HG03469 (cell line): ENCODE data around the gene PIP5K1A.
"Not testable (repeated sequence)": the region's sequence is repeated elsewhere in the genome, so short reads cannot be mapped to it uniquely, and the experiment has no call there.

Experiments used
- ATAC-seq: cut with Tn5 transposase; IDR thresholded peaks from one replicate; pipeline ENCODE4 v1.9.1; 2021; ENCODE audit warnings: mild to moderate bottlenecking, moderate library complexity, moderate number of reproducible peaks; ENCODE audit not compliant: unreplicated experiment

The PIP5K1A gene, protein sequence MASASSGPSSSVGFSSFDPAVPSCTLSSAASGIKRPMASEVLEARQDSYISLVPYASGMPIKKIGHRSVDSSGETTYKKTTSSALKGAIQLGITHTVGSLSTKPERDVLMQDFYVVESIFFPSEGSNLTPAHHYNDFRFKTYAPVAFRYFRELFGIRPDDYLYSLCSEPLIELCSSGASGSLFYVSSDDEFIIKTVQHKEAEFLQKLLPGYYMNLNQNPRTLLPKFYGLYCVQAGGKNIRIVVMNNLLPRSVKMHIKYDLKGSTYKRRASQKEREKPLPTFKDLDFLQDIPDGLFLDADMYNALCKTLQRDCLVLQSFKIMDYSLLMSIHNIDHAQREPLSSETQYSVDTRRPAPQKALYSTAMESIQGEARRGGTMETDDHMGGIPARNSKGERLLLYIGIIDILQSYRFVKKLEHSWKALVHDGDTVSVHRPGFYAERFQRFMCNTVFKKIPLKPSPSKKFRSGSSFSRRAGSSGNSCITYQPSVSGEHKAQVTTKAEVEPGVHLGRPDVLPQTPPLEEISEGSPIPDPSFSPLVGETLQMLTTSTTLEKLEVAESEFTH

DNA sequence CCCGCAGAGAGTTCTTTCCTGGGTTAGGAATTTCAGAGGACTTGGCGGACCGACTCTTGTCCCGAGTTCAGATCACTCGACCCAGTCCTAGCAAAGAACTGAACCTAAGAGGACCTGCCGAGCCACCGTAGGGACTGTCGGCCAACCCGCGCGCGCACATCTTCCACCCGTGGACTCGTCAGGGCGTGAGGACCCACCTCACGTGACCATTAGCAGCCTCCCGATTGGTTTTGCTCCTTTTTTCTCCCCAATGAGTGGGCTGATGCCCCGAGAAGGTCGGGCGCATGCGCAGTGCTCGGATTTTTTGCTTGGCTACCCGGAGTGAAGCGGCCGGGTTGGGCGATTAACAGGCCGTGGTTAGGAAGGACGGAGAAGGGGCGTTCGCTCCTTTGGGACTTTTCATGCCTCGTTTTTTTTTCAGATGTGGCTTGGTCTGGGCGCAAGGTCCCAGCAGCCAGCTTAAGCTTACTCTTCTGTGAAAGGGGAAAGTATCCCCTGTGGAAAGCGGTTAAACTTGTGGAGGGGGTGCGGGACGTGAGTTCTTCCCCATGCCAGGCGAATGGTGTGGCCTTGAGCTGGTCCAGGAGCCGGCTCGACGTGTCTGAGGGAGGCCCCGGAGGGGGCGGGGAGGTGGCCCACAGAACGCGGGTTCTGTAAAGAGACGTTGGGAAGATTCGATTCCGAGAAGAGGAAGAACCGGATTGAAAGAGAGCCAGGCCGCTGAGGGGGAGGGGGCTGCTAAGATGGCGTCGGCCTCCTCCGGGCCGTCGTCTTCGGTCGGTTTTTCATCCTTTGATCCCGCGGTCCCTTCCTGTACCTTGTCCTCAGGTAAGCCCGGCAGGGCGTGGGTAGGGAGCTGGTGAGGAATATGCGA lies at the start of gene PIP5K1A:
PIP5K1A (plus strand) TSS at position 299 of the 874 bp plus-strand sequence; CDS start at position 744, 445 bp downstream.
- ATAC-seq, result peak; percentile 63

DNA sequence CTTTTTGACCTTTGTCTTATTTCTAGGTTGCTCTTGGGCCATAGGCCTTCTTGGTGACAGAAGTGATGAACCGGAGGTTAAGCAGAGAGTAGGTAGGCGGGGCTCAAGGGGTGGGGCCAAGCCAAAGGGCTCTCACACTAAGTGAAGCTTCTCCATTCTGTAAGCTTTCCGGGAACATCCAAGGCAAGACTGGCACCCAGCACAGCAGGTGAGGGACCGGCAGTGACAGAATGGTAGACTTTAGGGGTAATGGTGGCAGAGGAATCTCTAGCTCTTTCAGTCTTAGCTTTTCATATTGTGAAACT lies 41.9 kb upstream of the PIP5K1A start, which contains the start of gene TNFAIP8L2:
TNFAIP8L2 (plus strand) TSS at position 135 of the 305 bp plus-strand sequence. CDS start 2,049 bp downstream, outside the sequence.
- no peak for ATAC-seq

DNA sequence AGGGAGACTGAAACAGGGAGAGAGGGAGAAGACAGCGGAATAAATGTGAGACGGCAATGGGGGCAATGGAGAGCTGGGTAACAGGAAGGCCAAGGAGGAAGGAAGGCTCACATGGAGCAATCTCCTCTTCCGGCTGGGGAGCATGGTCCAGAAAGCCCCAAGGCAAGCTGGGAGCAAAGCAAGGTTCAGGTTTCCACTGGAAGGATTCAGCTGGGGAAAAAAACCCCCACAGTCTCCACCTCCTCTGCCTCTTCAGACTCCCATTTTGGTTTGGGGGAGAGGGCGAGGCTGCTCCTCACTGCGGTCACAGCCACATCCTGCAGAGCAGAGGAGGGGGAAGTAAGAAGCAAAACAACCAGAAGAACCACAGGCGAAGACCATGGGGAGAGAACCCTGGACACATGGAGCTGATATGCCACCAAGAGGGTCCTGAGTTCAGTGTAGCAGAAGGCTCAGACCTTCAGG lies 41.3 kb upstream of the PIP5K1A start:
- ATAC-seq, result no peak

DNA sequence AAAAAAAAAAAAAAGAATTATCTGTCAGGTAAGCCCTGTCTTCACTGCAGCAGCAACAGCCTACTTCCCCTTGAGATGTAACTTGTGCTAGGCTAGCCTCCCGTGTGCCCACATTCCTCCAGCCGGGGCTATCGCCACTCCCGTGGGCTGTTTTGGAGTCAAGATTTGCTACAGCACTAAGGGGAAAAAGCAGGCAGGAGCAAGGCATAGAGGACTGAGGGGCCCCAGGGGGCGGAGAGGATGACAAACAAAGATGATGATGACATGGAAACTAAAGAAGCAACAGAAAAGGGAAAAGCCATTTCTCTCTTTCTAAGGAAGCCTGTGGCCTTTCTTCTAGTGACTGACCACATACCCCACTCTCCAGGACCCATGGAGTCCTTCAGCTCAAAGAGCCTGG lies 40.0 kb upstream of the PIP5K1A start:
- no peak for ATAC-seq

DNA sequence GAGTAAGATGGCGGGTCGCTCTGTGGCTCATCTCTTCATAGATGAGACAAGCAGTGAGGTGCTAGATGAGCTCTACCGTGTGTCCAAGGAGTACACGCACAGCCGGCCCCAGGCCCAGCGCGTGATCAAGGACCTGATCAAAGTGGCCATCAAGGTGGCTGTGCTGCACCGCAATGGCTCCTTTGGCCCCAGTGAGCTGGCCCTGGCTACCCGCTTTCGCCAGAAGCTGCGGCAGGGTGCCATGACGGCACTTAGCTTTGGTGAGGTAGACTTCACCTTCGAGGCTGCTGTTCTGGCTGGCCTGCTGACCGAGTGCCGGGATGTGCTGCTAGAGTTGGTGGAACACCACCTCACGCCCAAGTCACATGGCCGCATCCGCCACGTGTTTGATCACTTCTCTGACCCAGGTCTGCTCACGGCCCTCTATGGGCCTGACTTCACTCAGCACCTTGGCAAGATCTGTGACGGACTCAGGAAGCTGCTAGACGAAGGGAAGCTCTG lies 39.6 kb upstream of the PIP5K1A start:
- no peak for ATAC-seq

DNA sequence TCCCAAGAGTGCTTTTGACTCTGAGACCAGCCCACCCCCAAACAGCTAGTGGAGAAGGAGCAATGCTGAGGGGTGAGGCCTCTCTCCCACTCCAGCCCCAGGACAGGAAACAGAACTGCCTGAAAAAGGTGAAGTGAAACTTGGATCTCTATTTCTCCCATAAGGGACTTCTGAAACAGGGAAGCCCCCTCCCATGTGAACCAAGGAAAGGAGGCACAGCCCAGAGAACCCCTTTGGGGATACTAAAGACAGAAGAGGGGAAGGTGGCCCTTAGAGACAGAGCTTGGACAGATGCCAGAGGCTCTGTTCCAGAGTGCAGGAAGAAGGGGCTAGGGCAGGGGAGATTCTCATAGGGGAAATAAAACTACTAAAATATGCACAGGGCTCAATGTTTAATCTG lies 39.0 kb upstream of the PIP5K1A start:
- no peak for ATAC-seq

DNA sequence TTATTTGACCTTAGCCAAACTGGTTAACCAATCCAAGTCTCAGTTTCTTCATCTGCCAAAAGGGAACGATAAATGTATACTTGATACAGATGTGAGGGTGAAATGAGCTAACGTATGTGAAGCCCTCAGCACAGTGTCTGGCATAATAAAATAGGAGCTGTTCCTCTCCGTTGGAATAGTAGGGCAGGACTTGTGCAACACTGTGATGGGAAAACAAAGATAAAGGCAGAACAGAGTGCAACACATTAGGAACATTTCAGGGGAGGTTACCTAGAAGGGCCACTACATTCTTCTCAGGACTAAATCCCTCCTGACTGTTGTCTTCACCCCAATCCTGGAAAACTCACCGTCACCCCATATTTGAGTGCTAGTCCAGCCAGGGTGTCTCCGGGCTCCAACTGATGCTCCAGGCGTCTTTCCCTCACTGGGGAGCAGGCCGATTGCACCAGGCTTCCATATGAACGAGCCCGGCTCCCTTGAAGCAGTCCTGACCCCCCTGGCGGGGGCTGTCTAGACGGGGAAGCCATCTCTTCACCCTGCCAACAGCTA lies 33.5 kb upstream of the PIP5K1A start:
- no peak for ATAC-seq

DNA sequence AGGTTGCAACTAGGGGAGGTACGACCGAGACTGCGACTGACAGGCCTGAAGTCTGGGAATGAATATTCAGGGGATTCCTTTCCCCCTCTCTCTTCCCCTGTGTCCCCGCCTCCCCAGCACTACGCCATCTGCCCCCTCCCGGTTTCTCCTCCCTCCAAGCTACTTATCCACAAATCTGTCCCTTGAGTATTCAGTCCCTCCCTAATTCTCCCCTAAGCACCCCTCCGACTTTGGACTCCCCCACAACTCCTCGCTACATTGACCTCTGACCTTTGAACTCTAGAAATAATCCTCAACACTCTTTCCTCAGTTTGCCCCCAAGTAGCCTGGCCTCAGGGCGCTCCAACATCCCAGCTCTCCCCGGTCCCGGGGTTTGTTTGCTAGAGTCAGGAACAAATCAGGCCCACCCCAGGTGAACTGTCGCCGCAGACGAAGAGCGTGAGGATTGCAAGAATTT lies 33.0 kb upstream of the PIP5K1A start:
- peak; percentile 14 for ATAC-seq

DNA sequence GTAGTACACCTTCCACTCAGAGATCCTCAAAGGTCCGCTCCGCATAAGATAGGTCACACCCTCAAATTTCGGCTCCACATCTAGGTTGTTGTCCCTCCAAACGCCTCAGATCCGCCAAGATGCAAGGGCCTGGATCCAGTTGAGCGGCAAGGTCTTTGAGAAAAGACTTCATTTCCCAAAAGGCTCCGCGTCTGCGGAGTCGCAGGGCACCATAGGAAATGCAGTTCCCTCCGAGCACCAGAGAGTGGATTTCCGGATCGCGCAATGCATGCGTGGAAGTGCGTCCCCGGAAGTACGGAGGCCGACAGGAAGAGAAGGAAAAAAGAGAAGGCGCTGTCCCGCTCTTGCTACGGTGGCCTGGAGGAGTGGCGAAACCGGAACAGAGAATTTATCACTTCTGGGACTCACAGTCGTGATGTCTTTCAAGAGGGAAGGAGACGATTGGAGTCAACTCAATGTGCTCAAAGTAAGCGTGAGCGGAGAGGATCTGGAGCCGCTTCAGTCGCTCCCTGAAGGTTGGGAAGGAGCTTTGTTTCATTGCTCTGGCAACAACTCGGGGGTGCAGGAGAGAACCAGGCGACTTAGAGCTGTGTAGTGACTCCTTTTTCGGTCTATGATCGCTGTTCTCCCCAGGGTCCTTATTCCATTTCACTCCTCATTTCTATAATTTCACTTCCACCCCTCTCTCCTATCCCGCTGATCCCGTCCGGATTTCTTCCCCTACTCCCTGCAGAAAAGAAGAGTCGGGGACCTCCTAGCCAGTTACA lies 32.4 kb upstream of the PIP5K1A start, which contains the start of the genes LYSMD1 and SCNM1:
LYSMD1 (minus strand) TSS at position 165 of the 767 bp plus-strand sequence. CDS start 644 bp downstream, outside the sequence.
SCNM1 (plus strand) TSS at position 407 of the 767 bp plus-strand sequence; CDS start at position 416, 9 bp downstream.
- peak; percentile 74 for ATAC-seq

DNA sequence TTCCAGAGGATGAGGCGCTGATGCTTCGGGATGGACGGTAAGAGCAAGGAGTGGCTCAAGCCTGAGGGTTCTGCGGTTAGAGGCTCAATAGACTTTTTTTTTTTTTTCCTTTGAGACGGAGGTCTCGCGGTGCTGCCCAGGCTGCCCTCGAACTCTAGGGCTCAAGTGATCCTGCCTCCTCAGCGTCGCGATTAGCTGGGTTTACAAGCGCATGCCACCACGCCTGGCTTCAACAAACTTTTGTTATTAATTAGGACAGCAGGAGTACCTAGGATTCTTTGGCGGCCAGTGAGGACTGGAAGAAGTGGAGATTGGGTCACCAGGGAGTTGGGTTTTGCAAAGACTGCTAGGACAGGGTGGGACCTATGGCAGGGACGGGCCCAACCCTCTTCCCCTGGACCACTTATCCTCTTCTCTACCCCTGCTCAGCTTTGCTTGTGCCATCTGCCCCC lies 31.8 kb upstream of the PIP5K1A start:
- no peak for ATAC-seq

DNA sequence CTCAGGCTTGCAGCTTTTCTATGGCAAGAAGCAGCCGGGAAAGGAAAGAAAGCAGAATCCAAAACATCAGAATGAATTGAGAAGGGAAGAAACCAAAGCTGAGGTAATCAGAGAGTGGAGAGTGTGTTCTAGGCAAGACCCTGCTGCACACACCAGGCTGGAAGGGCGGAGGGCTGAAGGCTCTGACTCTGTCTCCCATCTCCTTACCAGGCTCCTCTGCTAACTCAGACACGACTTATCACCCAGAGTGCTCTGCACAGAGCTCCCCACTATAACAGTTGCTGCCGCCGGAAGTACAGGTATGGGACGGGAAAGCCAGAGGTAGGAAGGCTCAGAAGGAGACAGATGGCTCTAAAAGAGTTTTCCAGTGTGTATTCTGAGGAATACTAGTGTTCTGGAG lies 31.2 kb upstream of the PIP5K1A start:
- no peak for ATAC-seq

DNA sequence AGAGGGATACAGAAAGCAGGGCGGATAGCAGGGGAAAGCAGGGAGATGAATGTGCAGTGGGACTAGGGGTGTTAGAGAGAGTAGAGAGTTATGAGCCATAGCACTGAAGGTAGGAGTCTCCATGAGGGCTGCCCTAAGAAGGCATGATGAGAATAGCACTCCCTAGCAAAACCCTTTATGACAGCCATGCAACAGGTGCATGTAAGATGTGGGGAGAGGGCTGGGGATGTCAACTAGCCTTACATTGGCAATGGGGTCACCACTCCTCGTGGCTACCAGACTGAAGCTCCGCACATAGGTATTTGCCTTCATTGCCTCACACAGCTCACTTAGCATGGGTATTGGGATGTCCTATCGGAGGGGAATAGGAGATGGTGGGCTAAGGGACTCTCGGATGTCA lies 27.2 kb upstream of the PIP5K1A start:
- no peak for ATAC-seq

DNA sequence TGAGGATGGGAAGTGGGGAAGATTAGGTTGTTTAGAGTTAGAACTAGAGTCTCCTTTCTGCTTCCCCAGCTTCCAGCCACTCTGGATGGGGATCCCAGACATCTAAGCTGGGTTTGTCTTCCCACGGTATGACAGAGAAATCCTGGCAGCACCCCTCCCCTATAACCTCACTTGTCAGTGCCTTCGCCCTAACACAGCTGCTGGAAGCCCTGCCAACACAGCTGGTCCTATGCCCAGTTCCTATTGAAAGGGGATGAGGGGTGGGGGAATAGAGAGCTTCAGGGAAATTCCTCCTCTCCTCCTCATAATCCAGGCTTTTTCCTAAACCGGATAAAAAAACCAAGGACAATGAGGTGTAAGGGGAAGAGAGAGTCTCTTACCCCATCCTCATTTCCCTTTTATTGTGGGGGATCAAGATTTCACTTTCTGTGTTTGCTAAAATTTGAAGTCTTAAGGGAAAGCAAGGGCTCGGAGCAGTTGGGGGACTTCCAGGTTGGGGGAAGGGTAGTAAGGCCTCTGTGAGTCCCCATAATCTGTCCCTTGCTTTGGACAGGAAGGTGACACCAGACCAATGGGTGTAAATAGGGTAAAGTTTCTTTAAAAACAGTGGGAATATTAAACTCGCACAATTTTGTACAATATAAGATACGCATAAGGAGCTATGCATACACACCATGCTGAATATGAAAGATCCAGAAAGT lies 23.2 kb upstream of the PIP5K1A start:
- no peak for ATAC-seq

DNA sequence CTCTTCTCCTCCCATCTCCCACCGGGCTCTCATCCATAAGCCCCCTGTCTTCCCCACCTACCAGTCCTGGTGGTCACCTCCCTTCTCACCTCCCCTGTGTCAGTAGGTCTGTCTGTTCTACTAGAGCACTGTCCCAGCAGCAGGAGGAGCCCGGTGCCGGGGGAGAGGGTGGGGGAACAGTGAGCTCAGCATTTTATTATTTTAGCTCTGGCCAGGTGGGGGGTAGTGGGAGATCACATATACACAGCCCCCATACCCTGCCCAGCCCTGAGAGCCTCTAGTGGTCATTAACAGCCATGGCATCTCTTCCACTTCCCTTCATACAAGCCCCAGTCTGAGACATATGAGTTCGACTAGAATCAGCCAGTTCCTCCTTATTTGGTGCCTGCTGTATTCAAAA lies 22.5 kb upstream of the PIP5K1A start, which contains the start of gene TMOD4:
TMOD4 (minus strand) TSS at position 119 of the 400 bp plus-strand sequence. CDS start 1,106 bp downstream, outside the sequence.
- no peak for ATAC-seq

DNA sequence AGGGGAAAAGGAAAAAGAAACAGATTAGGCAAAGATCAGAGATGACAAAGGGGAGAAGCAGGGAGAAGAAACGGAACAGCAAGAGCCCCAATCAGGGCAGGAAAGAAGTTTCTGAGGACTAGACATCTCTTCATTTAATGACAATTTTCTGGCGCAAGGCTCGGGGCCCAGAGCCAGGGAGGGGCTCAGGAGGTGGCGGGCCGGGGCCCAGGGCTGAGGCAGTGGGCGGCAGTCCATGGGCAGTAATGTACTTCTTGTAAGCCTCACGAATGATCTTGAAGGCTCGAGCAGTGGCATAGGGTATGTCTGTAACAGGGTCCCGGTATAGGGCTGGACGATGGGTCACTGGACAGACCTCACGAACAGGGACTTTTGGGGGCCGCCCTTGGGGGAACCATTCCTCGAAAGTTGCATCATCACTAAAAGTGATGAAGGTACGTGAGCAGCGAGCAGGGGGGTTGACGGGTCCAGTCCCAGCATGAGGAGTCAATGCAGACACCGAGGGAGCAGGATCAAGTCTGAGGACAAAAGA lies 21.8 kb upstream of the PIP5K1A start:
- ATAC-seq, result no peak

DNA sequence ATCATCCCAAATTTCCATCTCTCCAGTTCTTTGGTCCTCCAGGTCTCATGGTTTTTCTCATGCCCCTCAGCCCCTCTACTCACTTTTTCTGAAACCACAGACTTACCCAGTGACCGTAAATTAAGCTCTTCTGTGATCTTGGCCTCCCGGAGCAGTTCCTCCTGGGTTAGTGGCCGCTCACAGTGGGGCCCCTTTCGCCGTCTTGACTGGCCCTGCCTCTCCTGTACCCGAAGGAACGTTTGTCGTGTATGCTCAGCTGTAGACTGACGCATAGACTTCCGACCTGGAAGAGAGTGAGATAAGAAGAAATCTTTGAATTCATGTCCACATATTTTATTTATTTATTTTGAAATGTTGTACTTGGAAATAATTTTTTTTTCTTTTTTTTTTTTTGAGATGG lies 14.1 kb upstream of the PIP5K1A start:
- no peak for ATAC-seq

DNA sequence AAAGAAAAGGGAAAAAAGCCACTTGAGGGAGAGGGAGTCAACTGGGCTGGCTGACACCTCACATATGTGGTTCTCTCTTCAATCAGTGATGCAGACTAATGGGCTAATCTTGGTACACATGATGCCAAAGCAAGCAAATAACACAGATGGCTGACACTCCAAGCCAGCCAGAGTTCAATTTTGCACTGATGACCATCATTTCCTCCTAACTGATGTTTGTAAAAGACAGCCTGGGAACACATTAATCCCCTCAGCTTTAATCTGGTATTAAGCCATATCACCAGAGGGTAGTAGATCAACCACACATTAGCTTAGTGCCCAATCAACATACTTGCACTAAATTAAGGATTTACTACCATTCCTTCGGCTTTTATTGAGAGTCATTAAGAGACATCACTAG lies 11.1 kb upstream of the PIP5K1A start:
- ATAC-seq, result no peak

DNA sequence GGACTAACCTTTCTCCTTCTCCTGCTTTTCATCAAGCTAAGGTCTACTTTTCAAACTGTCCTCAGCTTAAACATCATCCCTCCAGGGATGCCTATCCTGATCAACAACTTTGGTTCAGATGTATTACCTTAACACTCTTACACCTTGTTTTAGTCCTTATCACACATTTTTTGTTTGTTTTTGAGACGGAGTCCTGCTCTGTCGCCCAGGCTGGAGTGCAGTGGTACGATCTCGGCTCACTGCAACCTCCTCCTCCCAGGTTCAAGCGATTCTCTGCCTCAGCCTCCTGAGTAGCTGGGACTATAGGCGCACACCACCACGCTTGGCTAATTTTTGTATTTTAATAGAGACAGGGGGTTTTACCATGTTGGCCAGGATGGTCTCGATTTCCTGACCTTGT lies 9.7 kb upstream of the PIP5K1A start:
- not testable (repeated sequence) for ATAC-seq
